HL-60 (cell line): ENCODE measurements around the gene PPFIBP2.

ENCODE experiments used
- DNase-seq, 2 experiments: peaks; one replicate each; pipeline ENCODE4 v3.0.0-alpha.2; 2010 to 2020; ENCODE audit warnings: low read depth in 1 of 2, low spot score in 1 of 2
- H3K27ac ChIP-seq: fragments of 250-450 bp; sonication (Bioruptor Pico); replicated peaks from 2 replicates; pipeline ENCODE4 v1.5.1; 2020; ENCODE audit warnings: mild to moderate bottlenecking, moderate library complexity
- H3K27me3 ChIP-seq: fragments of 250-450 bp; sonication (Bioruptor Pico); 2 replicates; pipeline ENCODE4 v1.5.1; 2021; ENCODE audit warnings: mild to moderate bottlenecking, moderate library complexity; ENCODE audit not compliant: insufficient read depth, poor library complexity, severe bottlenecking
- H3K4me3 ChIP-seq: replicated peaks from 2 replicates; pipeline ENCODE4 v1.5.1; 2011; ENCODE audit warnings: mild to moderate bottlenecking, control low read depth, low read length; ENCODE audit not compliant: insufficient read depth
- CTCF ChIP-seq: IDR thresholded peaks from one replicate; pipeline ENCODE4 v1.5.1; 2011; ENCODE audit warnings: low read length, control low read depth, inconsistent platforms; ENCODE audit not compliant: insufficient read depth
- GABPA ChIP-seq: IDR thresholded peaks from 2 replicates; pipeline ENCODE4 v1.6.1; 2012; ENCODE audit warnings: low read depth
- POLR2AphosphoS5 ChIP-seq: IDR thresholded peaks from 2 replicates; pipeline ENCODE4 v1.6.1; 2012; ENCODE audit warnings: low read depth
- REST ChIP-seq: IDR thresholded peaks from 2 replicates; pipeline ENCODE4 v1.6.1; 2012; ENCODE audit warnings: low read depth; ENCODE audit not compliant: insufficient replicate concordance
- SPI1 ChIP-seq: IDR thresholded peaks from 2 replicates; pipeline ENCODE4 v1.6.1; 2012; ENCODE audit warnings: low read depth, mild to moderate bottlenecking, borderline replicate concordance

Gene PPFIBP2

GRCh38 chr11:7621090-7621489 is 107.3 kb downstream of the PPFIBP2 start:
- TF ChIP-seq GABPA (no peak), POLR2AphosphoS5 (no peak), SPI1 (no peak), CTCF (no peak), REST (no peak)
- H3K27me3 ChIP-seq: no peaks in the 10 kb centered on the region
- no peak for DNase-seq
- no peak overlapping the region for H3K27ac ChIP-seq
- no peak overlapping the region for H3K4me3 ChIP-seq

- Histone ChIP-seq H3K4me3 (no peak overlapping the region), H3K27me3 (no peaks in the 10 kb centered on the region), H3K27ac (no peak overlapping the region)
- DNase-seq: no peak
- no peak for TF ChIP-seq POLR2AphosphoS5
- no peak for TF ChIP-seq GABPA
- no peak for TF ChIP-seq SPI1
- no peak for TF ChIP-seq CTCF
- TF ChIP-seq REST: no peak
Observed at GRCh38 chr11:7621554-7621953, 107.8 kb downstream of the PPFIBP2 start.

- no peak overlapping the region for H3K27ac ChIP-seq
- no peak overlapping the region for H3K4me3 ChIP-seq
- no peak for DNase-seq
- no peak for TF ChIP-seq CTCF
- no peak for TF ChIP-seq POLR2AphosphoS5
- no peaks in the 10 kb centered on the region for H3K27me3 ChIP-seq
Observed at GRCh38 chr11:7622721-7623120, 108.9 kb downstream of the PPFIBP2 start.

GRCh38 chr11:7628660-7629059 is 114.9 kb downstream of the PPFIBP2 start:
- Histone ChIP-seq H3K4me3 (no peak overlapping the region), H3K27ac (no peak overlapping the region), H3K27me3 (no peaks in the 10 kb centered on the region)
- TF ChIP-seq REST: no peak
- TF ChIP-seq SPI1: no peak
- TF ChIP-seq GABPA: no peak
- TF ChIP-seq POLR2AphosphoS5: no peak
- no peak for TF ChIP-seq CTCF
- no peak for DNase-seq
